Measurements from ENCODE around the gene NUDT15.

DNA sequence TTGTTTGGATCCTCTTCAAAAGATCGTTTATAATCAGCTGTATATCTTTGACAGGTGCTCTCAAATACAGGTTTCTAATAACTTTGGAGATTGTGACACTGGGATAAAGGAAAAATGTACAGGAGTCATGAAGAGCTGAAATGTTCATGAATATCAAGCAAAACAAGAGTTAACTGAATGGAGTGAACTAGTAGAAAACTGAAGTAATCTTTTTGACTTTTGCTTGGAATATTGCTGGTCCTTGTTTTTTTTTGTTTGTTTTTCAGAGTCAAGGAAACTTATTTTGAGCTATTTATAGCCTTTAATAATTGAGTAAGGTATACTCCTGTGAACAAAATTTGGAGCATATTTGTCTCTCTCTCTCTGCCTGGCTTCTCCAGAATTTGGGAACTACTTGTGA, 32.0 kb downstream of the NUDT15 start:
- TF ChIP-seq CEBPB (IDR thresholded peaks at IDR 0.05; ENCODE audit: low read depth, low read length) (no peak), SP2 (IDR thresholded peaks at IDR 0.05; ENCODE audit: low read length) (no peak), POLR2AphosphoS5 (IDR thresholded peaks at IDR 0.05; ENCODE audit: low read depth, low read length) (no peak), RNF2 (IDR thresholded peaks at IDR 0.05; ENCODE audit: borderline replicate concordance, low read depth, low read length, missing control alignments, poor library complexity, severe bottlenecking) (no peak), CBX5 (IDR thresholded peaks at IDR 0.05; ENCODE audit: low read depth, low read length) (no peak), POLR2A (IDR thresholded peaks at IDR 0.05; ENCODE audit: control extremely low read depth in 1 of 2, low read depth in 2 of 2, low read length in 2 of 2) (no peak), SP1 (IDR thresholded peaks at IDR 0.05; ENCODE audit: low read depth, low read length) (no peak), SIN3A (conservative IDR thresholded peaks at IDR 0.05 in 1 of 2, IDR thresholded peaks at IDR 0.05 in 1 of 2; ENCODE audit: low read depth in 1 of 2, low read length in 2 of 2) (no peak), BACH1 (IDR thresholded peaks at IDR 0.05; ENCODE audit: low read length) (no peak), EZH2 (IDR thresholded peaks at IDR 0.05; ENCODE audit: low read depth, low read length, severe bottlenecking) (no peak)
- TF ChIP-seq, protein P1, sequence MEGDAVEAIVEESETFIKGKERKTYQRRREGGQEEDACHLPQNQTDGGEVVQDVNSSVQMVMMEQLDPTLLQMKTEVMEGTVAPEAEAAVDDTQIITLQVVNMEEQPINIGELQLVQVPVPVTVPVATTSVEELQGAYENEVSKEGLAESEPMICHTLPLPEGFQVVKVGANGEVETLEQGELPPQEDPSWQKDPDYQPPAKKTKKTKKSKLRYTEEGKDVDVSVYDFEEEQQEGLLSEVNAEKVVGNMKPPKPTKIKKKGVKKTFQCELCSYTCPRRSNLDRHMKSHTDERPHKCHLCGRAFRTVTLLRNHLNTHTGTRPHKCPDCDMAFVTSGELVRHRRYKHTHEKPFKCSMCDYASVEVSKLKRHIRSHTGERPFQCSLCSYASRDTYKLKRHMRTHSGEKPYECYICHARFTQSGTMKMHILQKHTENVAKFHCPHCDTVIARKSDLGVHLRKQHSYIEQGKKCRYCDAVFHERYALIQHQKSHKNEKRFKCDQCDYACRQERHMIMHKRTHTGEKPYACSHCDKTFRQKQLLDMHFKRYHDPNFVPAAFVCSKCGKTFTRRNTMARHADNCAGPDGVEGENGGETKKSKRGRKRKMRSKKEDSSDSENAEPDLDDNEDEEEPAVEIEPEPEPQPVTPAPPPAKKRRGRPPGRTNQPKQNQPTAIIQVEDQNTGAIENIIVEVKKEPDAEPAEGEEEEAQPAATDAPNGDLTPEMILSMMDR (IDR thresholded peaks at IDR 0.05; ENCODE audit: control extremely low read depth in 1 of 3, insufficient read depth in 1 of 3, low read depth in 1 of 3, low read length in 3 of 3), result no peak
- TF ChIP-seq, protein P2, sequence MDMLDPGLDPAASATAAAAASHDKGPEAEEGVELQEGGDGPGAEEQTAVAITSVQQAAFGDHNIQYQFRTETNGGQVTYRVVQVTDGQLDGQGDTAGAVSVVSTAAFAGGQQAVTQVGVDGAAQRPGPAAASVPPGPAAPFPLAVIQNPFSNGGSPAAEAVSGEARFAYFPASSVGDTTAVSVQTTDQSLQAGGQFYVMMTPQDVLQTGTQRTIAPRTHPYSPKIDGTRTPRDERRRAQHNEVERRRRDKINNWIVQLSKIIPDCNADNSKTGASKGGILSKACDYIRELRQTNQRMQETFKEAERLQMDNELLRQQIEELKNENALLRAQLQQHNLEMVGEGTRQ (IDR thresholded peaks at IDR 0.05; ENCODE audit: low read length), result no peak
